ENCODE results near the gene SORBS2. TPM values are rescaled to one million over a fixed set of nuclear protein-coding genes. Genes with fewer than 3 reads are reported as not detected.
A peak's percentile ranks its signal among the peaks of the same experiment; 100 is the strongest.

The SORBS2 gene
- total RNA-seq, 4 donors from 2014 or later: 640 to 1,569 (median 1,016) TPM

GRCh38 chr4:185552254-185552653 is 259.7 kb downstream of the SORBS2 start:
- no peaks in the 10 kb centered on the region for H3K9me3 ChIP-seq
- TF ChIP-seq POLR2A (IDR thresholded peaks at IDR 0.05) (no peak), POLR2AphosphoS5 (IDR thresholded peaks at IDR 0.05) (no peak)
- ATAC-seq: no peak
- H3K36me3 ChIP-seq: no peaks in the 10 kb centered on the region
- H3K27me3 ChIP-seq: no peaks in the 10 kb centered on the region
- no peak overlapping the region for H3K4me3 ChIP-seq
- H3K4me1 ChIP-seq: peaks cover 10 to 48% (median 15%) of the 10 kb centered on the region in 3 donors
- WGBS, 2 donors (ENCODE audit: low coverage in 1 of 2): 44% methylated on average over 2 of the region's 2 CpGs; no CpG with 5 or more reads in 1 of the 2 donors
- H3K27ac ChIP-seq: peak overlapping the region in 2 of 4 donors; percentile 75 to 80

- no peaks in the 10 kb centered on the region for H3K27me3 ChIP-seq
- no peak overlapping the region for H3K4me3 ChIP-seq
- ATAC-seq: peak; percentile 28
- WGBS, 2 donors (ENCODE audit: low coverage in 1 of 2): 73 to 75% methylated on average over 1 of the region's 1 CpG
- no peaks in the 10 kb centered on the region for H3K9me3 ChIP-seq
- H3K4me1 ChIP-seq: peaks cover 10 to 48% (median 15%) of the 10 kb centered on the region in 3 donors
- peak overlapping the region in 3 of 4 donors; percentile 66 to 80 (median 75) for H3K27ac ChIP-seq
- no peaks in the 10 kb centered on the region for H3K36me3 ChIP-seq
- TF ChIP-seq EP300 (IDR thresholded peaks at IDR 0.05) (no peak), CTCF (IDR thresholded peaks at IDR 0.05) (no peak), POLR2A (IDR thresholded peaks at IDR 0.05) (no peak), POLR2AphosphoS5 (IDR thresholded peaks at IDR 0.05) (peak; percentile 22)
These were observed 261.1 kb downstream of the SORBS2 start for GRCh38 chr4:185550933-185551332.

GRCh38 chr4:185549095-185549639 is 262.8 kb downstream of the SORBS2 start:
- 44 to 78% methylated on average over 2 of the region's 2 CpGs for WGBS, 2 donors (ENCODE audit: low coverage in 1 of 2)

GRCh38 chr4:185548587-185548986 is 263.4 kb downstream of the SORBS2 start:
- H3K4me1 ChIP-seq: peaks cover under 1 to 30% (median 8%) of the 10 kb centered on the region in 3 donors
- no peak for ATAC-seq
- H3K27ac ChIP-seq: no peak overlapping the region
- TF ChIP-seq EP300 (IDR thresholded peaks at IDR 0.05) (no peak), CTCF (IDR thresholded peaks at IDR 0.05) (no peak), POLR2A (IDR thresholded peaks at IDR 0.05) (no peak), POLR2AphosphoS5 (IDR thresholded peaks at IDR 0.05) (no peak)
- H3K27me3 ChIP-seq: no peaks in the 10 kb centered on the region
- no peaks in the 10 kb centered on the region for H3K36me3 ChIP-seq
- WGBS, 2 donors (ENCODE audit: low coverage in 1 of 2): 67 to 90% methylated on average over 1 of the region's 1 CpG
- no peak overlapping the region for H3K4me3 ChIP-seq
- no peaks in the 10 kb centered on the region for H3K9me3 ChIP-seq

More at GRCh38 chr4:185549095-185549639, 262.8 kb downstream of the SORBS2 start:
- Histone ChIP-seq H3K4me3 (no peak overlapping the region), H3K4me1 (peaks cover 5 to 36% (median 9%) of the 10 kb centered on the region in 3 donors), H3K27ac (no peak overlapping the region), H3K27me3 (no peaks in the 10 kb centered on the region), H3K9me3 (no peaks in the 10 kb centered on the region), H3K36me3 (no peaks in the 10 kb centered on the region)
- ATAC-seq: no peak
- no peak for TF ChIP-seq POLR2A (IDR thresholded peaks at IDR 0.05)
- TF ChIP-seq EP300 (IDR thresholded peaks at IDR 0.05): no peak
- TF ChIP-seq CTCF (IDR thresholded peaks at IDR 0.05): no peak
- TF ChIP-seq POLR2AphosphoS5 (IDR thresholded peaks at IDR 0.05): no peak

GRCh38 chr4:185546335-185546734 is 265.7 kb downstream of the SORBS2 start:
- H3K27me3 ChIP-seq: no peaks in the 10 kb centered on the region
- H3K4me1 ChIP-seq: peaks cover 0 to 29% (median 11%) of the 10 kb centered on the region in 3 donors
- TF ChIP-seq EP300 (IDR thresholded peaks at IDR 0.05): no peak
- no peak for TF ChIP-seq POLR2AphosphoS5 (IDR thresholded peaks at IDR 0.05)
- TF ChIP-seq POLR2A (IDR thresholded peaks at IDR 0.05): no peak
- H3K36me3 ChIP-seq: no peaks in the 10 kb centered on the region
- H3K4me3 ChIP-seq: no peak overlapping the region
- WGBS, 2 donors (ENCODE audit: low coverage in 1 of 2): 80 to 90% methylated on average over 4 to 6 of the region's 6 CpGs
- ATAC-seq: no peak
- no peak overlapping the region for H3K27ac ChIP-seq
- H3K9me3 ChIP-seq: no peaks in the 10 kb centered on the region

Measured in gastroesophageal sphincter (tissue), 4 donors.